Measurements from ENCODE around the gene PRKD1. TPM values are rescaled to one million over a fixed set of nuclear protein-coding genes. Genes with fewer than 3 reads are reported as not detected.

PRKD1 gene
- total and polyA plus RNA-seq, 2 of the 13 experiments (the other 11 are each of a cell fraction or from before 2014, with no cell fraction given), result 0.22 to 1.3 TPM

- Histone ChIP-seq H3K9me3 (ENCODE audit: low read length) (peaks cover 88% of the 10 kb centered on the region), H4K20me1 (ENCODE audit: insufficient read depth, low read length) (no peaks in the 10 kb centered on the region), H3K4me1 (ENCODE audit: insufficient read depth, low read length) (no peaks in the 10 kb centered on the region), H3K79me2 (ENCODE audit: insufficient read depth, low read length) (no peaks in the 10 kb centered on the region), H2AFZ (ENCODE audit: low read length) (no peak overlapping the region), H3K27me3 (ENCODE audit: control insufficient read depth in 1 of 2, insufficient read depth in 2 of 2, low read length in 2 of 2) (no peaks in the 10 kb centered on the region), H3K9ac (ENCODE audit: insufficient read depth, low read depth, low read length) (no peak overlapping the region), H3K4me3 (replicated peaks in 1 of 3; ENCODE audit: insufficient read depth in 1 of 3, low read depth in 2 of 3, low read length in 3 of 3) (no peak overlapping the region), H3K27ac (ENCODE audit: extremely low read length, insufficient read depth, low read length) (no peak overlapping the region), H3K36me3 (replicated peaks in 1 of 2; ENCODE audit: control insufficient read depth in 1 of 2, insufficient read depth in 2 of 2, low read length in 2 of 2) (no peaks in the 10 kb centered on the region), H3K4me2 (ENCODE audit: low read depth, low read length) (no peak overlapping the region)
- BruUV-seq (replicated peaks), result no TSS peak
- ATAC-seq (no peak), DNase-seq (ENCODE audit: low spot score) (no peak), FAIRE-seq (no peak)
- ChIA-PET POLR2A (no interaction called here), CTCF (ENCODE audit: low intra/inter-chr PET ratio, low total read pairs) (no interaction called here)
- in situ Hi-C loops (cut with HindIII; ENCODE audit: extremely low pct_ligation_motif_present, low pct_unique_long_range_greater_than_20kb), result no loop called here
- intact Hi-C loops (cut with micrococcal nuclease; ENCODE audit: unreplicated experiment), result no loop called here
- 81% methylated on average over 1 of the region's 1 CpG for WGBS (ENCODE audit: low lambda C conversion rate)
- no peak for TF ChIP-seq SMYD3 (CRISPR knock-in tag; IDR thresholded peaks at IDR 0.05)
- TF ChIP-seq ZNF776 (CRISPR knock-in tag; IDR thresholded peaks at IDR 0.05), result no peak
- no peak for TF ChIP-seq CENPBD1 (CRISPR knock-in tag; IDR thresholded peaks at IDR 0.05; ENCODE audit: borderline replicate concordance, low read depth)
- TF ChIP-seq TAF15 (IDR thresholded peaks at IDR 0.05; ENCODE audit: low read depth, low read length, poor library complexity, severe bottlenecking), result no peak
- TF ChIP-seq ZNF136 (CRISPR knock-in tag; IDR thresholded peaks at IDR 0.05; ENCODE audit: low read depth), result no peak
- TF ChIP-seq KIAA2018 (CRISPR knock-in tag; IDR thresholded peaks at IDR 0.05; ENCODE audit: borderline replicate concordance), result no peak
- no peak for TF ChIP-seq FOXA1 (IDR thresholded peaks at IDR 0.05)
- TF ChIP-seq FOXA1 (CRISPR knock-in tag; IDR thresholded peaks at IDR 0.05), result no peak
- TF ChIP-seq HOXD1 (CRISPR knock-in tag; IDR thresholded peaks at IDR 0.05), result no peak
- no peak for TF ChIP-seq PREB (CRISPR knock-in tag; IDR thresholded peaks at IDR 0.05)
- TF ChIP-seq ZNF138 (CRISPR knock-in tag; IDR thresholded peaks at IDR 0.05; ENCODE audit: low read depth), result no peak
- TF ChIP-seq ZNF556 (CRISPR knock-in tag; IDR thresholded peaks at IDR 0.05; ENCODE audit: borderline replicate concordance), result no peak
- TF ChIP-seq KLF13 (CRISPR knock-in tag; IDR thresholded peaks at IDR 0.05), result no peak
- TF ChIP-seq KMT2B (CRISPR knock-in tag; IDR thresholded peaks at IDR 0.05), result no peak
- TF ChIP-seq NFYB (CRISPR knock-in tag; IDR thresholded peaks at IDR 0.05), result no peak
- no peak for TF ChIP-seq MIXL1 (CRISPR knock-in tag; IDR thresholded peaks at IDR 0.05)
- TF ChIP-seq CENPX (CRISPR knock-in tag; IDR thresholded peaks at IDR 0.05), result no peak
- no peak for TF ChIP-seq NFE2L1 (CRISPR knock-in tag; IDR thresholded peaks at IDR 0.05; ENCODE audit: borderline replicate concordance)
- TF ChIP-seq ZBTB7A (CRISPR knock-in tag; IDR thresholded peaks at IDR 0.05), result no peak
Measured at GRCh38 chr14:29722831-29723230, 204.8 kb downstream of the PRKD1 start.

All from HepG2 (cell line).